AG10803 (cell line): Measurements from ENCODE around the gene C1GALT1.
A peak's percentile ranks its signal among the peaks of the same experiment; 100 is the strongest.

Source experiments
- DNase-seq: peaks from one replicate; pipeline ENCODE4 v3.0.0; 2010; ENCODE audit warnings: low read depth
- H3K4me3 ChIP-seq: 2 replicates; pipeline ENCODE4 v1.5.1; 2011; ENCODE audit warnings: mild to moderate bottlenecking, low read length, control low read depth
- CTCF ChIP-seq: conservative IDR thresholded peaks from 2 replicates; pipeline ENCODE4 v1.5.1; 2011; ENCODE audit warnings: mild to moderate bottlenecking, low read length, control low read depth, inconsistent platforms

Gene C1GALT1

GRCh38 chr7:7203813-7204575, 21.6 kb downstream of the C1GALT1 start:
- no peak overlapping the region for H3K4me3 ChIP-seq
- no peak for TF ChIP-seq CTCF
- DNase-seq, result no peak

GRCh38 chr7:7207876-7208275, 25.5 kb downstream of the C1GALT1 start:
- H3K4me3 ChIP-seq, result no peak overlapping the region
- DNase-seq, result no peak
- TF ChIP-seq CTCF, result no peak

- no peak for TF ChIP-seq CTCF
- no peak overlapping the region for H3K4me3 ChIP-seq
These were observed 26.2 kb downstream of the C1GALT1 start for GRCh38 chr7:7208520-7208919.

GRCh38 chr7:7209412-7210050, 27.2 kb downstream of the C1GALT1 start:
- no peak for TF ChIP-seq CTCF
- DNase-seq, result no peak

More at GRCh38 chr7:7208520-7208919, 26.2 kb downstream of the C1GALT1 start:
- DNase-seq, result no peak

GRCh38 chr7:7210475-7211237, 28.3 kb downstream of the C1GALT1 start:
- no peak overlapping the region for H3K4me3 ChIP-seq
- no peak for TF ChIP-seq CTCF
- DNase-seq, result no peak

More at GRCh38 chr7:7209412-7210050, 27.2 kb downstream of the C1GALT1 start:
- H3K4me3 ChIP-seq, result no peak overlapping the region

- DNase-seq, result peak; percentile 36
These were observed 30.3 kb downstream of the C1GALT1 start for GRCh38 chr7:7212612-7213011.

More at GRCh38 chr7:7212612-7213011, 30.3 kb downstream of the C1GALT1 start:
- no peak for TF ChIP-seq CTCF
- no peak overlapping the region for H3K4me3 ChIP-seq
